Stimulated activated naive CD8-positive, alpha-beta T cell treated with anti-CD3 and anti-CD28 coated beads, Interleukin-15, Interleukin-2, amounts not matched to agents 100 U/mL and 50 U/mL, for 24 hours (primary cell): ENCODE measurements around the gene SP7.
"Not testable (repeated sequence)": the region's sequence is repeated elsewhere in the genome, so short reads cannot be mapped to it uniquely, and the experiment has no call there.

ENCODE experiments used
- ATAC-seq: fragments of 150-1000 bp; cut with Tn5 transposase; one replicate; pipeline ENCODE4 v1.10.0; 2021
- DNase-seq: peaks from one replicate; pipeline ENCODE4 v3.0.0; 2021

SP7 gene

DNA sequence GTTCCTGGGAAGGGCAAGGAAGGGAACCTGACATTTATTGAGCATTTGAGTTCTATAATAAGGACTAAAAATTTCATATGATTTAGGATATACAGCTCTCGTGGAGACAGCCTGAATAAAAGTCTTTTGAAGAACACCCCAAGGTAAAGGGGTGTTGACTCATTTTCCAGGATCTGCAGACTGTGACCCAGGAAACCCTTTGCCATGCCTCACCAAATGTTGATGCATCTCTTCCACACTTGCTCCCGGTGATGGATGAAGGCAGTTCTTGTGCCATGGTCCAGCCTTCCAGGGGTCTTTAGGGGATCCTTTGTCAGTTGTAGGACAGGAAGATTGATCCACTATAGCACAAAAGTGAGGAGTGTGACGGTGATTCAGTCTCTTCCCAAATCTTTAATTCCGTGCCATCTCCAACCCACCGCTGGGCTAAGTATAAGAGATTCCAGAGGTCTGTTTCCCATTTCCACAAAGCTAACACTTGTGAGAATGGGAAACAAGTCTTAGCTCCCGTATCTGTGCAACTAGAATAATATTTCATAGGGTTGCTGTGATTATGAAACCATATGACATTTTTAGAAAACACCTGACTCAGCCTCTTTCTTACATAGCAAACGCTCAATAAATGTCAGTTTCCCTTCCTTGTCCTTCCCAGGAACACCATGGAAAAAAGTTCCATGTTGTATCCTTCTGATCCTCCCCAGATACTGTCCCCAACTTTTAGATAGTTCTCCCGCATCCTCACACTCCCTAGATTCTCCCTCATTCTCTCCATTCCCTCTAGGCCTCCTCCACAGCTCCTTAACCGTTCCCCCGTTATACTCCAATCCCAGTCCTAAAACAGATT lies 15.6 kb downstream of the SP7 start:
- no peak for DNase-seq

GRCh38 chr12:53313996-53314395 lies 22.2 kb downstream of the SP7 start:
- DNase-seq, result no peak
- no peak for ATAC-seq

More for the DNA sequence above, 15.6 kb downstream of the SP7 start:
- ATAC-seq, result no peak

DNA sequence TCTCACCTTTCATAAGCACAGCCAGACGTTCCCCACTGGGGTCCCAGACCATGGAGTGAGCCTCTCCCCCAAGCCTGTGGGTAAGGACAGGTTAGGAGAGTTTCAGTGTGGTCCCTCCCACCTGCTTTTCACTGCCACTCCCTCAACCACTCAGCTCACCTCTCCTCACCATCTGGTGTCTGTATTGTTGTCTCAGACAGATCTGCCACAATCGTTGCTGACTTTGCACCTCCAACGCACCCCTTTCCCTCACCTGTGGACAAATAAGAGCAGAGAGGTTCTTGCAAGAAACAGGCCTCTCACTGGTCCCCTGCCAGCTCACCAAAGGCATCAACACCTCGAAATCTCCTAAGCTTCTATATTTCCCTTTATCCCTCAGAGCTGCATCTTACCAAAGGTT lies 27.9 kb downstream of the SP7 start:
- ATAC-seq, result no peak

DNA sequence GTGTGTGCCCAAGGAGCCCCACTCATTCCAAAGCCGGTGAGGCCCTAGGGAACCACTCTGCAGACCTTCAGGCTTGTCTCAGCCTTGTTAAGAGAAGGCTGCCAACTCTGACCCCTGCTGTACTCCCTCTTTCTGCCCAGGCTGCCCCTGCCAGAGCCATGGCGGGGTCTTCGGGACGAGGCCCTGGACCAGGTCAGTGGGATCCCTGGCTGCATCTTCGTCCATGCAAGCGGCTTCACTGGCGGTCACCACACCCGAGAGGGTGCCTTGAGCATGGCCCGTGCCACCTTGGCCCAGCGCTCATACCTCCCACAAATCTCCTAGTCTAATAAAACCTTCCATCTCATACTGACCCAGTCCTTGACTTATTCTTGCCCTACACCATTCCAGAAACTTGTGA lies 29.3 kb downstream of the SP7 start:
- ATAC-seq (no peak), DNase-seq (no peak)

More for the DNA sequence above, 27.9 kb downstream of the SP7 start:
- DNase-seq, result no peak

DNA sequence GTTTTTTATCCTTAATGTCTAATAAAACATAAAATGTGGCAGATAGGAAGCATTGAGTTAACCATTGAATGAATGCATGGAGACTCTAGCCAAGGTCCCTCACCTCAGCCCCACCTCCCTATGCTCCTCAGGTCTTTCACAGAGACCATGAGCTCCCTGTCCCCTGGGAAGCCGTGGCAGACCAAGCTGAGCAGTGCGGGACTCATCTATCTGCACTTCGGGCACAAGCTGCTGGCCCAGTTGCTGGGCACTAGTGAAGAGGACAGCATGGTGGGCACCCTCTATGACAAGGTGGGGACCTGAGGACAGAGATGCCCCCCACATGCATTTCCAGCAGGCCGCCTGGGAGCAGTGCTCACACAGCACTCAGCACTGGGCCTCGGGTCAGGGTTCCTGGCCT lies 33.3 kb downstream of the SP7 start:
- ATAC-seq, result no peak
- DNase-seq, result no peak

DNA sequence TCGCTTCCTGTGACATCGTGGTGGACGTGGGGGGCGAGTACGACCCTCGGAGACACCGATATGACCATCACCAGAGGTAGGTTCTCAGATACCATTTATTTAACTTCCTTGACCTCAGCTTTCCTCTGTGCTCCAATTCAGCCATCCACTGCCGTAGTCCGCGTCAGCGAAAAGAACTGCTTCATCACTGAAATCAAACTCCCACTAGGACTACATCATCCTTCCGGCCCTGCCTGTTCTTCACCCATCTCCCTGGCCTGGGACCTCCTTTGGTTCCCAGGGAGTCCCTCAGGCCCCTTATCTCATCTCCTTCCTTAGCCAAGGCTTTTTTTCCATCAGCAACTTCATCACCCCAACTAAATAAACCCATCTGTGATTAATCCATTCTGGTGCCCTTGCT lies 36.0 kb downstream of the SP7 start:
- peak; percentile 26 for DNase-seq
- ATAC-seq, result no peak

GRCh38 chr12:53299454-53300180 lies 36.5 kb downstream of the SP7 start, which contains the start of gene MYG1:
MYG1 (plus strand) TSS chr12:53299695; CDS start chr12:53299738, 43 bp downstream.
- ATAC-seq, result peak; percentile 79
- DNase-seq, result peak; percentile 86

DNA sequence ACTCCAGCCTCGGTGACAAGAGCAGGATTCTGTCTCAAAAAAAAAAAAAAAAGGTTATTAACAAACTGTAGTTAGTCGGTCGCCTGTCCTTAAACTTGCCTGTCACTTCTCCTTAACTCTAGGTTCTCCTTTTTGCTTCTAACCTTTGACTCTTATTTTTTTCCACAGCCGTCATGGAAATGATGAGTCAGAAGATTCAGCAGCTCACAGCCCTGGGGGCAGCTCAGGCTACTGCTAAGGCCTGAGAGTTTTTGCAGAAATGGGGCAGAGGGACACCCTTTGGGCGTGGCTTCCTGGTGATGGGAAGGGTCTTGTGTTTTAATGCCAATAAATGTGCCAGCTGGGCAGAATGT lies 37.1 kb downstream of the SP7 start:
- ATAC-seq, result peak; percentile 56
- peak; percentile 55 for DNase-seq

- ATAC-seq (no peak), DNase-seq (no peak)
Measured at GRCh38 chr12:53298164-53298563, 38.0 kb downstream of the SP7 start.

GRCh38 chr12:53297106-53297505 lies 39.0 kb downstream of the SP7 start:
- not testable (repeated sequence) for DNase-seq, ATAC-seq

DNA sequence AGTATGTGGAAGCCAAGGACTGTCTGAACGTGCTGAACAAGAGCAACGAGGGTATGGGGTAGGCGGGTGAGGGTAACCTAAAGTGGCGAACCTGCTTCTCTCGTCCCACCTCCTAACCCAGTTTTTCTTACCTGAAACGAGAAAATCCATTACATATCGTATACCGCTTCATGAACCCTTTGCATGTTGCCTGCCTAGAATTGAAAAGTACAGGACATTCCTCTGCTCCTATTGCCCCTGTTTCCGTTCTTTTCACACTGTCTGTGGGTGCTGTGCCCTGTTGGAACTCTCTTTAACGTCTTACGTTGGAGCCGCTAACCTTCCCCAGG lies 40.3 kb downstream of the SP7 start:
- ATAC-seq (no peak), DNase-seq (no peak)

GRCh38 chr12:53295070-53295890 lies 40.9 kb downstream of the SP7 start, which contains the start of gene PFDN5:
PFDN5 (plus strand) TSS chr12:53295542; CDS start chr12:53295568, 26 bp downstream.
- ATAC-seq (peak; percentile 90), DNase-seq (peak; percentile 87)

DNA sequence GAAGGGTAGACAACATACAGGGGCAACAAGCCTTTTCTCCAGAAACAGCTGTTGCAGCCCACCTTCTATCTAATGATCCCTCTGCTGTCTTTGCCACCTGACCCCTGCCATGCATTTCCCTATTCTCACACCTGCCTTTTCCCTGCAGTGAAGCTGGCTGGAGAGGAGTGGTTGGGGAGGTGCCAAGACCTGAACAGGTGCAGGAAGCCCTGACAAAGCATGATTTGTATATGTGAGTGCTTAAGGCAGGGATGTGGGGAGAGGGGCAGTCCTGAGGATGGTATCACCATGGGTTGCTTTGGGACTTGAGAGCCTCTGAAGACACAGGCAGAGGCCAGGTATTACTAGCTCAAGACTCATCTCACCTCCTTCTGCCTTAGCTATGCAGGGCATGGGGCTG lies 43.7 kb downstream of the SP7 start:
- no peak for ATAC-seq

GRCh38 chr12:53290661-53291060 lies 45.5 kb downstream of the SP7 start:
- no peak for ATAC-seq
- no peak for DNase-seq

More for the DNA sequence above, 43.7 kb downstream of the SP7 start:
- DNase-seq, result no peak

GRCh38 chr12:53289891-53290290 lies 46.3 kb downstream of the SP7 start:
- DNase-seq, result no peak
- no peak for ATAC-seq

DNA sequence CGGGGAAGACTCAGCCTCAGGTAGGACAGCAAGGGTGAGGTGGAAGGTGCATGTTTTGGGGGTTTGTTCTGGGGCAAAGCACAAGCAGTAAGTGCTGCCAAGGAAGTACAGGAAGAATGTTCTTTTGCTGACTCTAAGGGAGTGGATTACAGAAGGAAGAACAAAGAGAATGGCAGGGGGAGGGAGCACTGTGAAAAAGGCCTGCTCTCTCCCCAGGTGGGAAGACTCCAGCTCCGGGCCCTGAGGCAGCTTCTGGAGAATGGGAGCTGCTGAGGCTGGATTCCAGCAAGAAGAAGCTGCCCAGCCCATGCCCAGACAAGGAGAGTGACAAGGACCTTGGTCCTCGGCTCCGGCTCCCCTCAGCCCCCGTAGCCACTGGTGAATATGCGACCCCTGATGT lies 47.8 kb downstream of the SP7 start:
- ATAC-seq (no peak), DNase-seq (no peak)

DNA sequence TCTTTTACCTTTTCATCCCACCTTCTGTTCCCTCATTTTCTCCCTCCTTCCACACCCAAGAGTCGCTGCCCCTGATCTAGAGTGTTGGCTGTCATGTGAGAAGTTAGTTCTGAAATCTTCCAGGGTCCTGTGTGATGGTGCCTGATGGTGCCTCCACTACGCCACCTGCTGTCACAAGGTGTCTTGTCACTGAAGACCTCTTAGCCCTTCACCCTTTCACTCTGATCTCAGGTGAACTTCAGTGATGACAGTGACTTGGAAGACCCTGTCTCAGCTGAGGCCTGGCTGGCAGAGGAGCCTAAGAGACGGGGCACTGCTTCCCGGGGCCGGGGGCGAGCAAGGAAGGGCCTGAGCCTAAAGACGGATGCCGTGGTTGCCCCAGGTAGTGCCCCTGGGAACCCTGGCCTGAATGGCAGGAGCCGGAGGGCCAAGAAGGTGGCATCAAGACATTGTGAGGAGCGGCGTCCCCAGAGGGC lies 48.4 kb downstream of the SP7 start:
- ATAC-seq (peak; percentile 59), DNase-seq (peak; percentile 71)

- no peak for ATAC-seq
- no peak for DNase-seq
Measured at GRCh38 chr12:53286448-53286847, 49.7 kb downstream of the SP7 start.

DNA sequence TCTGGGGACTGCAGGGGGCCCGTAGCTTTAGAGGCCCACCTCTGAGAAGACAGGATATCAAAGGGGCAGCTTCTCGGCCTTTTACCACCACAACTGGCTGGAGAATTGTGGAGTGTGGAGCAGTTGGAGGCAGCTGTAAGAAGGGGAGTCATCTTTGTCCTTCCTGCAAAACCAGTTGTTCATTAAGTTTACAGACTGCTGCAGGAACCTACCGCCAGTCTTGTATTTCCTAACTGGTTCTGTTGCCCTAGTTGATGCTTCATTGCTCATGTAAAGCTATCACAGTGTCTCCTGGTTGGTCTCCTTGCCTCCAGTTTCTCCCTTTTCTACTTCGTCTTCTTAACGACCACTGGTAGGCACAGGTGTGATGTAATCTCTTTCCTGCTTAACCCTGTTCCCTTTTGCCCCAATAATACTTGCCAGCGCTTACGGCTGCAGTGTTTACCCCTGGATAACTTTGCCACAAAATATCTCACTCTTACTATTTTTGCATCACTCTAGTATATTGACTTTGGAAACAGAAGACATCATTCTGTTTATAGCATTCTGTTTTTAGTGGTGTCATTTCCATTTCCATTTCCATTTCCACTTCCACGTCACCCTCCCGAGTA lies 56.2 kb downstream of the SP7 start:
- DNase-seq (no peak), ATAC-seq (no peak)

- DNase-seq, result no peak
- ATAC-seq, result no peak
Measured at GRCh38 chr12:53279283-53279869, 56.8 kb downstream of the SP7 start.

DNA sequence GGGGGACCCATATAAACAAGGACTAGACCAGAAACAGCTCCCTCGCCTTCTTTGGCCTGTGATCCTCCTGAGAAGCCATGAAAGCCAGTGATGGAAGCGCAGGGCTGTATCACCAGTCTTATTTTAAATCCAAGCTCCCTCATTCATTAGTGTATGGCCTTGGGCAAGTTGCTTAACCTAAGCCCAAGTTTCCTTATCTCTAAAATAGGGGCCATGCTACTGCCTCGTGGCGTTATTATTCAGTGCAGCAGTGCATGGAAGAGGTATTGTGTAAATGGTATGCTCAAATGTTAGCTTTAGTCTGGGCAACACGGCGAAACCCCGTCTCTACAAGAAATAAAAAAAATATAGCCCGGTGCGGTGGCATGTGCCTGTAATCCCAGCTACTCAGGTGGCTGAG lies 58.2 kb downstream of the SP7 start:
- ATAC-seq, result no peak
- DNase-seq, result no peak
